CD14-positive monocyte (primary cell): Measurements from ENCODE around the gene PRR33. TPM values are rescaled to one million over a fixed set of nuclear protein-coding genes. Genes with fewer than 3 reads are reported as not detected.
A peak's percentile ranks its signal among the peaks of the same experiment; 100 is the strongest.

ENCODE experiments used
- DNase-seq, 3 donors: peaks; one replicate each; pipeline ENCODE4 v3.0.0-alpha.2; 2011 to 2022
- H2AFZ ChIP-seq: 2 replicates; pipeline ENCODE4 v1.6.0; 2012; ENCODE audit warnings: mild to moderate bottlenecking, low read depth, low read length, inconsistent platforms; ENCODE audit not compliant: insufficient read depth, poor library complexity, severe bottlenecking
- H3K27ac ChIP-seq, 2 donors: 1 replicate in 1 of 2; 2 replicates in 1 of 2; pipeline ENCODE4 v1.5.1; 2012 to 2013; ENCODE audit warnings: low read length in 2 of 2, control low read depth in 1 of 2, inconsistent platforms in 1 of 2, low read depth in 1 of 2, mild to moderate bottlenecking in 1 of 2
- H3K27me3 ChIP-seq, 2 donors: one replicate each; pipeline versions ENCODE4 v1.6.0 to v1.6.1; 2011 to 2013; ENCODE audit warnings: low read length in 2 of 2; ENCODE audit not compliant: control insufficient read depth in 2 of 2, insufficient read depth in 2 of 2
- H3K36me3 ChIP-seq, 2 donors: replicated peaks in 1 of 2; 1 replicate in 1 of 2; 2 replicates in 1 of 2; pipeline versions ENCODE4 v1.5.1 to v1.6.1; 2012 to 2013; ENCODE audit warnings: low read length in 2 of 2, control low read depth in 1 of 2, inconsistent platforms in 1 of 2, mild to moderate bottlenecking in 1 of 2; ENCODE audit not compliant: insufficient read depth in 2 of 2, control insufficient read depth in 1 of 2
- H3K4me1 ChIP-seq, 2 donors: 1 replicate in 1 of 2; 2 replicates in 1 of 2; pipeline versions ENCODE4 v1.5.1 to v1.6.1; 2012 to 2013; ENCODE audit warnings: low read length in 2 of 2, control low read depth in 1 of 2, inconsistent platforms in 1 of 2, mild to moderate bottlenecking in 1 of 2, moderate library complexity in 1 of 2; ENCODE audit not compliant: insufficient read depth in 2 of 2, control insufficient read depth in 1 of 2
- H3K4me2 ChIP-seq: replicated peaks from 2 replicates; pipeline ENCODE3; 2012; ENCODE audit warnings: low read length, moderate library complexity, mild to moderate bottlenecking; ENCODE audit not compliant: poor library complexity, severe bottlenecking; ENCODE audit errors: extremely low read depth
- H3K4me3 ChIP-seq, 3 experiments: fragments of 200-600 bp in 1 of 3; sonication (generic) in 1 of 3; replicated peaks in 1 of 3; 1 replicate in 2 of 3; 2 replicates in 1 of 3; pipeline ENCODE4 v1.5.1; 2011 to 2013; ENCODE audit warnings: low read length in 3 of 3, mild to moderate bottlenecking in 3 of 3, control low read depth in 2 of 3, low read depth in 2 of 3, inconsistent platforms in 1 of 3, moderate library complexity in 1 of 3
- H3K79me2 ChIP-seq: 2 replicates; pipeline ENCODE4 v1.6.0; 2012; ENCODE audit warnings: mild to moderate bottlenecking, control low read depth, inconsistent platforms, low read length, moderate library complexity; ENCODE audit not compliant: insufficient read depth
- H3K9ac ChIP-seq: 2 replicates; pipeline ENCODE4 v1.6.0; 2017; ENCODE audit warnings: low read length, mild to moderate bottlenecking; ENCODE audit not compliant: insufficient read depth, poor library complexity, severe bottlenecking
- H3K9me3 ChIP-seq, 2 donors: replicated peaks in 1 of 2; 1 replicate in 1 of 2; 2 replicates in 1 of 2; pipeline versions ENCODE4 v1.5.1 to v1.6.1; 2012 to 2013; ENCODE audit warnings: low read length in 2 of 2, control low read depth in 1 of 2; ENCODE audit not compliant: control insufficient read depth in 1 of 2, insufficient read depth in 1 of 2
- H4K20me1 ChIP-seq: 2 replicates; pipeline ENCODE4 v1.6.0; 2012; ENCODE audit warnings: mild to moderate bottlenecking, low read length, control low read depth, moderate library complexity; ENCODE audit not compliant: insufficient read depth
- H3K27ac Mint-ChIP-seq, 7 donors: one replicate each; pipeline ENCODE4 v1.8.0; 2020; ENCODE audit warnings: mild to moderate bottlenecking in 7 of 7, mixed read lengths in 7 of 7, moderate library complexity in 6 of 7, inconsistent platforms in 2 of 7
- H3K27me3 Mint-ChIP-seq, 3 donors: one replicate each; pipeline ENCODE4 v1.8.0; 2021 to 2022; ENCODE audit warnings: low read depth in 3 of 3, mild to moderate bottlenecking in 3 of 3, mixed read lengths in 3 of 3, moderate library complexity in 3 of 3, inconsistent platforms in 1 of 3
- H3K36me3 Mint-ChIP-seq, 2 donors: one replicate each; pipeline ENCODE4 v1.8.0; 2020; ENCODE audit warnings: mixed read lengths in 2 of 2, inconsistent platforms in 1 of 2, mild to moderate bottlenecking in 1 of 2
- H3K4me1 Mint-ChIP-seq: one replicate; pipeline ENCODE4 v1.8.0; 2020; ENCODE audit warnings: mild to moderate bottlenecking, mixed read lengths
- H3K4me3 Mint-ChIP-seq, 2 donors: one replicate each; pipeline ENCODE4 v1.8.0; 2020; ENCODE audit warnings: mild to moderate bottlenecking in 2 of 2, mixed read lengths in 2 of 2, moderate library complexity in 1 of 2
- H3K9me3 Mint-ChIP-seq, 7 donors: one replicate each; pipeline ENCODE4 v1.8.0; 2020 to 2022; ENCODE audit warnings: mixed read lengths in 7 of 7, mild to moderate bottlenecking in 6 of 7, moderate library complexity in 6 of 7, inconsistent platforms in 2 of 7
- WGBS: methylation state at CpG from one replicate; pipeline ENCODE4 v1.1.5; 2013; ENCODE audit warnings: missing lambda C conversion rate; ENCODE audit not compliant: insufficient coverage; 5-methylcytosine and 5-hydroxymethylcytosine counted together
- intact Hi-C, 2 donors: fragments of 100-400 bp; cut with micrococcal nuclease; formaldehyde crosslinking; loops; one replicate each; pipeline versions ENCODE4 v1.15.0 to v1.15.1; 2023
- polyA plus RNA-seq, 3 donors: library from polyadenylated mRNA; depleted of rRNA in 1 of 3; unstranded in 2 of 3; stranded (reverse) in 1 of 3; fragments of 300-500 nt in 2 of 3; fragments of >200 nt in 1 of 3; fragmentation: Illumina TruSeq in 2 of 3; gene quantifications; 1 replicate in 2 of 3; 2 replicates in 1 of 3; pipeline ENCODE4 v1.2.3, GENCODE V29; 2012 to 2021
- TF ChIP-seq, protein P1 (sequence below): fragments of 200-600 bp; IDR thresholded peaks from one replicate; pipeline ENCODE4 v1.8.0; 2022; ENCODE audit warnings: antibody characterized with exemption, mild to moderate bottlenecking

Gene PRR33
- polyA plus RNA-seq, 3 donors, result not detected

GRCh38 chr11:1931341-1932104, 39.8 kb upstream of the PRR33 start:
- Mint-ChIP-seq H3K9me3 (peaks cover 0 to 3% (median 0%) of the 10 kb centered on the region in 7 donors), H3K27ac (peak overlapping the region in 1 of 7 donors; percentile 43), H3K4me3 (peak overlapping the region in 1 of 2 donors; percentile 68), H3K27me3 (peaks cover 10 to 31% (median 16%) of the 10 kb centered on the region in 3 donors), H3K4me1 (peaks cover 16% of the 10 kb centered on the region), H3K36me3 (no peaks in the 10 kb centered on the region)
- H3K79me2 ChIP-seq, result no peaks in the 10 kb centered on the region
- intact Hi-C loops, result no loop called here
- TF ChIP-seq, protein P1, sequence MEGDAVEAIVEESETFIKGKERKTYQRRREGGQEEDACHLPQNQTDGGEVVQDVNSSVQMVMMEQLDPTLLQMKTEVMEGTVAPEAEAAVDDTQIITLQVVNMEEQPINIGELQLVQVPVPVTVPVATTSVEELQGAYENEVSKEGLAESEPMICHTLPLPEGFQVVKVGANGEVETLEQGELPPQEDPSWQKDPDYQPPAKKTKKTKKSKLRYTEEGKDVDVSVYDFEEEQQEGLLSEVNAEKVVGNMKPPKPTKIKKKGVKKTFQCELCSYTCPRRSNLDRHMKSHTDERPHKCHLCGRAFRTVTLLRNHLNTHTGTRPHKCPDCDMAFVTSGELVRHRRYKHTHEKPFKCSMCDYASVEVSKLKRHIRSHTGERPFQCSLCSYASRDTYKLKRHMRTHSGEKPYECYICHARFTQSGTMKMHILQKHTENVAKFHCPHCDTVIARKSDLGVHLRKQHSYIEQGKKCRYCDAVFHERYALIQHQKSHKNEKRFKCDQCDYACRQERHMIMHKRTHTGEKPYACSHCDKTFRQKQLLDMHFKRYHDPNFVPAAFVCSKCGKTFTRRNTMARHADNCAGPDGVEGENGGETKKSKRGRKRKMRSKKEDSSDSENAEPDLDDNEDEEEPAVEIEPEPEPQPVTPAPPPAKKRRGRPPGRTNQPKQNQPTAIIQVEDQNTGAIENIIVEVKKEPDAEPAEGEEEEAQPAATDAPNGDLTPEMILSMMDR, result no peak
- peak overlapping the region; percentile 6 for H2AFZ ChIP-seq
- H3K9me3 ChIP-seq, result no peaks in the 10 kb centered on the region
- H3K9ac ChIP-seq, result no peak overlapping the region
- H3K36me3 ChIP-seq, result no peaks in the 10 kb centered on the region
- H3K27ac ChIP-seq, result no peak overlapping the region
- peaks cover 9 to 15% of the 10 kb centered on the region in 2 donors for H3K4me1 ChIP-seq
- H4K20me1 ChIP-seq, result no peaks in the 10 kb centered on the region
- 11% methylated on average over 8 of the region's 18 CpGs for WGBS
- DNase-seq, result peak in 2 of 3 donors; percentile 17 to 33
- no peak overlapping the region for H3K4me3 ChIP-seq
- peaks cover 0 to 4% of the 10 kb centered on the region in 2 donors for H3K27me3 ChIP-seq
- peak overlapping the region; percentile 8 for H3K4me2 ChIP-seq

- no peaks in the 10 kb centered on the region for H3K36me3 Mint-ChIP-seq
- Histone ChIP-seq H3K9ac (no peak overlapping the region), H3K27me3 (peaks cover 0 to 4% of the 10 kb centered on the region in 2 donors), H3K9me3 (no peaks in the 10 kb centered on the region), H3K36me3 (no peaks in the 10 kb centered on the region), H3K4me1 (peaks cover 9 to 21% of the 10 kb centered on the region in 2 donors), H2AFZ (no peak overlapping the region), H3K4me3 (no peak overlapping the region), H3K27ac (no peak overlapping the region), H3K4me2 (no peak overlapping the region), H3K79me2 (no peaks in the 10 kb centered on the region), H4K20me1 (no peaks in the 10 kb centered on the region)
- no peak for DNase-seq
- peaks cover 10 to 34% (median 18%) of the 10 kb centered on the region in 3 donors for H3K27me3 Mint-ChIP-seq
- intact Hi-C loops, result no loop called here
- no peak overlapping the region for H3K27ac Mint-ChIP-seq
- TF ChIP-seq, protein P1, result no peak
- H3K4me3 Mint-ChIP-seq, result no peak overlapping the region
- H3K9me3 Mint-ChIP-seq, result peaks cover 0 to 3% (median 0%) of the 10 kb centered on the region in 7 donors
- H3K4me1 Mint-ChIP-seq, result peaks cover 20% of the 10 kb centered on the region
- 89% methylated on average over 7 of the region's 9 CpGs for WGBS
Observed at GRCh38 chr11:1930462-1930830, 38.8 kb upstream of the PRR33 start.
